Thyroid gland (tissue), 4 donors: ENCODE data around the gene SHROOM1.
"Not testable (repeated sequence)": the region's sequence is repeated elsewhere in the genome, so short reads cannot be mapped to it uniquely, and the experiment has no call there.

ENCODE experiments used
- CTCF ChIP-seq, 6 experiments: fragments of 200-600 bp in 3 of 6; fragments of 450-650 bp in 3 of 6; sonication (generic) in 3 of 6; IDR thresholded peaks; one replicate each; pipeline ENCODE4 v1.5.1; 2016 to 2019; ENCODE audit warnings: antibody characterized with exemption in 6 of 6, mild to moderate bottlenecking in 2 of 6, inconsistent platforms in 1 of 6, moderate library complexity in 1 of 6
- POLR2A ChIP-seq, 2 donors: fragments of 450-650 bp; IDR thresholded peaks; one replicate each; pipeline ENCODE4 v1.6.1; 2017; ENCODE audit warnings: antibody characterized with exemption in 2 of 2, mild to moderate bottlenecking in 2 of 2, moderate library complexity in 1 of 2

GRCh38 chr5:132806804-132807162 lies 23.7 kb downstream of the SHROOM1 start:
- not testable (repeated sequence) for TF ChIP-seq POLR2A, CTCF (IDR thresholded peaks at IDR 0.05)
